Thymus (tissue), 11 donors: Measurements from ENCODE around the gene AKAP12. TPM values are rescaled to one million over a fixed set of nuclear protein-coding genes. Genes with fewer than 3 reads are reported as not detected.

ENCODE experiments used
- DNase-seq, 9 donors: peaks; one replicate each; pipeline ENCODE4 v3.0.0-alpha.2; 2013; ENCODE audit warnings: low spot score in 9 of 9, low read depth in 6 of 9, missing footprints in 1 of 9
- H3K27ac ChIP-seq, 2 donors: one replicate each; pipeline ENCODE4 v1.5.1; 2013; ENCODE audit warnings: control low read depth in 1 of 2, low read depth in 1 of 2, low read length in 1 of 2, mild to moderate bottlenecking in 1 of 2, moderate library complexity in 1 of 2
- H3K27me3 ChIP-seq, 2 donors: one replicate each; pipeline ENCODE4 v1.5.1; 2013; ENCODE audit warnings: low read length in 1 of 2; ENCODE audit not compliant: control insufficient read depth in 2 of 2, insufficient read depth in 1 of 2
- H3K36me3 ChIP-seq, 2 donors: one replicate each; pipeline ENCODE4 v1.5.1; 2013; ENCODE audit warnings: low read length in 1 of 2, mild to moderate bottlenecking in 1 of 2, moderate library complexity in 1 of 2; ENCODE audit not compliant: control insufficient read depth in 2 of 2, insufficient read depth in 2 of 2
- H3K4me1 ChIP-seq, 2 donors: one replicate each; pipeline ENCODE4 v1.5.1; 2013; ENCODE audit warnings: low read length in 2 of 2; ENCODE audit not compliant: control insufficient read depth in 2 of 2, insufficient read depth in 2 of 2
- H3K4me3 ChIP-seq, 2 donors: one replicate each; pipeline ENCODE4 v1.5.1; 2013; ENCODE audit warnings: low read length in 2 of 2, control low read depth in 1 of 2, mild to moderate bottlenecking in 1 of 2
- H3K9me3 ChIP-seq, 2 donors: one replicate each; pipeline ENCODE4 v1.5.1; 2013; ENCODE audit warnings: low read length in 1 of 2, mild to moderate bottlenecking in 1 of 2; ENCODE audit not compliant: control insufficient read depth in 2 of 2, insufficient read depth in 1 of 2
- WGBS: extraction: QIAGEN DNeasy Blood & Tissue Kit; methylation state at CpG from one replicate; pipeline ENCODE4 v1.1.7; 2013; 5-methylcytosine and 5-hydroxymethylcytosine counted together
- polyA plus RNA-seq: library from polyadenylated mRNA; stranded (reverse); fragments of 200-250 nt; gene quantifications from one replicate; pipeline ENCODE4 v1.2.3, GENCODE V29; 2013
- total RNA-seq: library from RNA; stranded (reverse); fragments of 120-200 nt; gene quantifications from one replicate; pipeline ENCODE4 v1.2.4, GENCODE V29; 2013
- donor health status: healthy.

Gene AKAP12
- total and polyA plus RNA-seq, 2 donors: 4.3 to 14.4 TPM

DNA sequence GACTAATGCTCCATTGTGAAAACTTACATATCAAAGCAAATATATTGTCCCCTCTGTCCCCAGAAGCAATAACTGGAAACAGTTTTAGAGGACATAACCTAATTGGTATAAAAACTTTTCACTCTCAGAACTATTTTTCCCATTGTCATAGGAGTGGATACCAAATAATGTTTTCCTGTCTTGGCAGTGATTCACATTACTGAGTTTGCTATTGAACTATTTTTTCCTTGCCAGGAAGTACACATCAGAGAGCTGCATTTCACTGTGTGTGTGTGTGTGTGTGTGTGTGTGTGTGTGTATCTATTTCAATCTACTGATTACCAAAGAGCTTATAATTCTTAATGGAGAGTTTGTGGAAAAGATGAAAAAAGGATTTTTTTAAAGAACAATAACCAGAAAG lies 45.4 kb downstream of the AKAP12 start:
- DNase-seq: no peak
- Histone ChIP-seq H3K27ac (peak overlapping the region in 1 of 2 donors; percentile 61), H3K9me3 (no peaks in the 10 kb centered on the region), H3K4me3 (no peak overlapping the region), H3K4me1 (peaks cover 0 to 21% of the 10 kb centered on the region in 2 donors), H3K36me3 (no peaks in the 10 kb centered on the region), H3K27me3 (peaks cover 0 to 18% of the 10 kb centered on the region in 2 donors)

DNA sequence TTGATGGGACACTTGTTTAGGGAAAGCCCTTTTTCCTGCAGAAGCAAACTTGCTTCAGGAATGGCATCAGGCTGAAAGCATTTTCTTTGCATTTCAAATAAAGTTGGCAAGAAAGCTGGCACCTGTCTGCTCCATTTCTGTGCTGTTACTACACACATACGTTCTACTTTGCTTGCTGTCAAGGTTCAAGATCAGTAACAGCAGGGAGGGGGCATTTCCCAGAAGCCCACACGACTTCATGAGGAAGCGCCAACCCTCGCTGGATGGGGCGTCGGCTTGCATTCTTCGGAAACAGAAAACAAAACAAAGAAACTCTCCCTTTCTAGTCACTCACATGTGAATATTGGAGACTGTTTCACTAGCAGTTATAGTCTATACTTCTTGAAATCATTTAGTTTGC lies 46.4 kb downstream of the AKAP12 start:
- no peak overlapping the region for H3K4me3 ChIP-seq
- no peak overlapping the region for H3K27ac ChIP-seq
- no peaks in the 10 kb centered on the region for H3K36me3 ChIP-seq
- H3K9me3 ChIP-seq: no peaks in the 10 kb centered on the region
- no peak for DNase-seq
- WGBS: 80% methylated on average over 7 of the region's 7 CpGs
- H3K4me1 ChIP-seq: peaks cover 0 to 24% of the 10 kb centered on the region in 2 donors
- peaks cover 2 to 23% of the 10 kb centered on the region in 2 donors for H3K27me3 ChIP-seq

DNA sequence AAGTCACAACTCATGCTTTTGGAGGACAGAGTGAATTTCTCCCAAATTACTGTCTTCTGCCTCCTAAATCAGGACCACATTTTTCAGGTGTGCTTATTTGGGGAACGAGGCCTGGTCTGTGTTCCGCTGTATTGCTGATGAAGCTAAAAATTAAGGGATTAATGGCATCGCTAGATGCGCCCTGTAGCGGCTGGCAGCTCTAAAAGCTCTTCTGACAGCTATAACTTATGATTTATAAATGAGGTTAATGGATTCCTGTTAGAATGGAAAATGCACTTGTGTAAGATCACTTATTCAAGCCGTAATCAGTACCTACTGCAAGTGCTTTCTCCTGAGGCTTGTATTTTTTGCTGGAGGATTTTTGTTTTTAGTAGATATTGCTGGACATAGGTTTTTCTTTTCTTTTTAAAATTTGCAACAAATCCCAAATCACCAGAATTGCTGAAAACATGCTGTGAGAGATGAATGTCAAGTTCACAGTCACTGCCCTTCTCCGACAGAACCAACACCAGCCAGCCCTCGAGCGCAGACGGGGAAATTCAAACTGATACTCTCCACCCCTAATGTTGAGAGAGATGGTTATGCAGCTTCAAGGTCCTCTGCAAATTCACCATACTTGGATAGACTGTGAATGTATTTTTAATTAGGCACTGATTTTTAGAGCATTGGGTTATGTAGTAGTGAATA lies 49.1 kb downstream of the AKAP12 start:
- Histone ChIP-seq H3K9me3 (no peaks in the 10 kb centered on the region), H3K4me1 (peaks cover 0 to 16% of the 10 kb centered on the region in 2 donors), H3K4me3 (no peak overlapping the region), H3K36me3 (no peaks in the 10 kb centered on the region), H3K27me3 (peaks cover 8 to 37% of the 10 kb centered on the region in 2 donors), H3K27ac (no peak overlapping the region)
- no peak for DNase-seq
- WGBS: 92% methylated on average over 10 of the region's 10 CpGs

DNA sequence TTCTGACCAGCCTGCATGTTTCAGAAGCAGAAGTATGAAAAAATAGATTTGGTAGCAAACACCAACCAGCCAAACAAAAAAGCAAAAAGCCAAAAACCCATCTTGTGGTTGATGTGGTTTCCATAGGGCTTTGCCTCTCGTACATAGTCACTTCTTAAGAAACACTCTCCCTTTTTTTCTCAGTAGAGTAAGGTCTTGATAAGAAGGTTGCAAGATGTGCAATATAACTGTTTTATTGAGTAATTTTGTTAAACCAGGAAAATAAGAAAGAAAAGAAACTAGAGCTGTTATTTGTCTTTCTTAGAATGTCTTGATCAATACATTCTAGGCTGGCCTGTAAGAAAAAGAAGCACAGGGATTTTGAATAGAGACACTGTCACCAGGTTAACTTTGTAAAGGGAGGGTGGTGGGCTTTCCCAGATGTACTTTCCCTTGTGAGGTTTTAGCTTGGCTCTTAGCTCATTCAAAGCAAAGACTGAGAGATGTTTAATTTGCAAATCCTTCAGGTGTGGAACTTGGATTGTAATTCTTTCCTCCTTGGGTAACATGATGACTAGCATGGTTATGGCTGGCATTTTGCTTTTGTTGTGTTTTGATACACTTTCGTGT lies 49.7 kb downstream of the AKAP12 start:
- peak overlapping the region in 1 of 2 donors; percentile 8 for H3K27ac ChIP-seq
- no peak overlapping the region for H3K4me3 ChIP-seq
- DNase-seq: peak in 6 of 9 donors; percentile 6 to 80 (median 23)
- no peaks in the 10 kb centered on the region for H3K36me3 ChIP-seq
- peaks cover 8 to 39% of the 10 kb centered on the region in 2 donors for H3K27me3 ChIP-seq
- 50% methylated on average over 2 of the region's 2 CpGs for WGBS
- H3K4me1 ChIP-seq: peaks cover 0 to 15% of the 10 kb centered on the region in 2 donors
- H3K9me3 ChIP-seq: no peaks in the 10 kb centered on the region

DNA sequence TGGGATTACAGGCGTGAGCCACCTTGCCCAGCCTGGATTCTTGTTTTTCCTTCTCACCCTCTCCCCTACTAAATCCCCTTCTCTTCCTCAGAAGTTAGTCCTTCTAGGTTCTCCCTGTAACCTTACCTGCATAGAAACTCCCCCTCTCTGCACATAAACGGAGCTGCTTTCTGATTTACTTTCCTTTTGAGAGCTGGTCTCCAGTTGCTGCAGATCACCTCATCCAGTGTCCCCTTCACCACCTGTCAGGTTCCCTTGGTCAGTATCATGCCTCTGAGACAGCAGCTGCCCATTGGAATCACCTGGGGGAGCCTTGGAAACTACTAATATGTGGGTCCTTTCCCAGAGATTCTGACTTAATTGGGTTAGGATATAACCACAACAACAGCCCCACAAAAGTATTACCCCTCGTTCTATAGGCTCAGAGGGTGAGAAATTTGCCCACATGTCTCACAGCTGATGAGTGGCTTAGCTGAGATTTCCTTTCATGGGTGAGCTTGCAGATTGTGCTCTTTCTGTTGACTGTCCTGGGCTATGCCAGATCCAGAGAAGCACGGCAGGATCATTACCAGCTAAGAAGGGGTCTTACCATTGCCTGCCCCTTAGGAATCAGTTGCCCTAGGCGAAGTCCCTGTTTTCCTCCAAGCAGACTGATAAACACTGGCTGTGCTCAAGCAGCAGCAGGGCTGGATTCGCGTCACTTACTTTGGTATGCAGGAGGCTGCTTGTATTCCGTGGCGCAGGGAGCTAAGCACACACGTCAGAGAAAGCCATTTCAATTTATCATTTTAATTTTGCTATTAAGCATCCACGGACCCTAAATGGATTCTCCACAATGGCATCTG lies 51.3 kb downstream of the AKAP12 start:
- Histone ChIP-seq H3K9me3 (no peaks in the 10 kb centered on the region), H3K4me1 (peaks cover 0 to 15% of the 10 kb centered on the region in 2 donors), H3K27ac (peak overlapping the region; percentile 70 to 75), H3K4me3 (no peak overlapping the region), H3K36me3 (no peaks in the 10 kb centered on the region), H3K27me3 (peaks cover 8 to 43% of the 10 kb centered on the region in 2 donors)
- peak in 1 of 9 donors; percentile 12 for DNase-seq
- 83% methylated on average over 11 of the region's 11 CpGs for WGBS

DNA sequence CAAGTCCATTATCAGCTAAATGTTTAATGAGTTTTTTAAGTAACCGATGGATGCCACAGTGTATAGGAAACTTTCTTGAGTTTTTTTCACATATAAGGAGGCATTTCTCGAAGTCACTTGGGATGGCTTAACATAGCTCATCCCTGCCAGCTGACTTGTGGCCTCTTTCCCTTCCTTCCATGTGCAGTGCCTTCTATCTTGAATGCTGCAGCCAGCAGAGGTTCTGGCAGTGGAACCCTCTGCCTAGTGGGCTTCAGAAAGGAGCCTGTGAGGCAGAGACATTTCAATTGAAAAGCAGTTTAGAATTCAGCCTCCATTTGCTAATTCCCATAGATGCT lies 51.9 kb downstream of the AKAP12 start:
- no peak overlapping the region for H3K4me3 ChIP-seq
- peak overlapping the region; percentile 22 to 75 for H3K27ac ChIP-seq
- WGBS: 83% methylated on average over 2 of the region's 2 CpGs
- H3K4me1 ChIP-seq: peaks cover 0 to 13% of the 10 kb centered on the region in 2 donors
- no peaks in the 10 kb centered on the region for H3K9me3 ChIP-seq
- peaks cover 8 to 40% of the 10 kb centered on the region in 2 donors for H3K27me3 ChIP-seq
- no peaks in the 10 kb centered on the region for H3K36me3 ChIP-seq
- no peak for DNase-seq

DNA sequence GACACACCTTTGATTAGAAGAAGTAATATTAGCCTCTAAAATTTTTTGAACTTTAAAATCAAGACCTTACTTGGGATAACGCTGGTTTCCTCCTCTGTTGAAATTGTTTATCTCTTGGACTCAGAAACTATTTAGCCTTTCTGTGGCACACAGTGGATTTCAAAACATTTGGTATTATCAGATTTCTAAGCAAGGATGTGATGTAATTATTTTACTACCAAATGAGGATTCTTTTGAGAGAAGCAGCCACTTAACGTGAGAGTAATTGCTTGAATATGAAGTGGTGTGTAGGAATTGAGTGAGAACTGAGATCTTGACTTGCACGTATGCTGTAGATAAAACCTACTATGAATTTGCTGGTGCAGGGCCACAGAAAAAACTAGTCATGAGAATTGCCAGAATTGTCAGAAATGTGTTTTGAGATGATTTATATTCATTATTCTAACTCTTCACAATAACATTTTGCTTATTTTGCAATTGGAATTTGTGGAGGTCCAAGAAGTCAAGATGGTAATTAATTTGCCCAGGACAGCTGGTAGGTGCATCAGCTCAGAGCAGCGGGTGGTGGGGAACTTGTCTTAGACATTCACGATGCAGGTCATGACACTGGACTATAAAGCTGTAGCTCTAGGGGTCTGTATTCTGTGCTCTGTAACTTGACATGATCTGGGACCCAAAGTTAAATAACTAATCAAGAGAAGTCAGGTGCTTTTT lies 53.4 kb downstream of the AKAP12 start:
- H3K36me3 ChIP-seq: no peaks in the 10 kb centered on the region
- DNase-seq: no peak

DNA sequence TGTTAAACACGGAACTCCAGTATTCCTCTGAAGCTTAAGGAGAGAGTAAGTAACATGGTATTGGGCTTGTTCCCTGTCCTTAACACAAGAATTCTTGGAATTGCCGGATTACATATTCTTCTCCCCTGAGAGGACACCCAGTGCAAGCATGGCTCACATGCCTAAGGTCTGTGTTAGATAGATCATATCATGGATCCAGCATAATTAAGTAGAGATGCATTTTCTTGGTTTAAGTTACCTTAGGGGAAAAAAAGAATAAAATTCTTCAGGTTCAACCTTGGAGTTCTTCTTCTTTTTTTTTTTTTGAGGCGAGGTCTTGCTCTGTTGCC lies 53.9 kb downstream of the AKAP12 start:
- Histone ChIP-seq H3K4me1 (peaks cover 0 to 10% of the 10 kb centered on the region in 2 donors), H3K4me3 (no peak overlapping the region), H3K27ac (no peak overlapping the region), H3K27me3 (peaks cover 8 to 35% of the 10 kb centered on the region in 2 donors), H3K36me3 (no peaks in the 10 kb centered on the region), H3K9me3 (no peaks in the 10 kb centered on the region)
- WGBS: 97% methylated on average over 3 of the region's 3 CpGs
- no peak for DNase-seq

More for the DNA sequence above, 53.4 kb downstream of the AKAP12 start:
- Histone ChIP-seq H3K27me3 (peaks cover 8 to 40% of the 10 kb centered on the region in 2 donors), H3K4me3 (no peak overlapping the region), H3K27ac (peak overlapping the region in 1 of 2 donors; percentile 5), H3K9me3 (no peaks in the 10 kb centered on the region), H3K4me1 (peaks cover 0 to 13% of the 10 kb centered on the region in 2 donors)
- WGBS: 95% methylated on average over 5 of the region's 5 CpGs
